ENCODE results near the gene MYO16.

DNA sequence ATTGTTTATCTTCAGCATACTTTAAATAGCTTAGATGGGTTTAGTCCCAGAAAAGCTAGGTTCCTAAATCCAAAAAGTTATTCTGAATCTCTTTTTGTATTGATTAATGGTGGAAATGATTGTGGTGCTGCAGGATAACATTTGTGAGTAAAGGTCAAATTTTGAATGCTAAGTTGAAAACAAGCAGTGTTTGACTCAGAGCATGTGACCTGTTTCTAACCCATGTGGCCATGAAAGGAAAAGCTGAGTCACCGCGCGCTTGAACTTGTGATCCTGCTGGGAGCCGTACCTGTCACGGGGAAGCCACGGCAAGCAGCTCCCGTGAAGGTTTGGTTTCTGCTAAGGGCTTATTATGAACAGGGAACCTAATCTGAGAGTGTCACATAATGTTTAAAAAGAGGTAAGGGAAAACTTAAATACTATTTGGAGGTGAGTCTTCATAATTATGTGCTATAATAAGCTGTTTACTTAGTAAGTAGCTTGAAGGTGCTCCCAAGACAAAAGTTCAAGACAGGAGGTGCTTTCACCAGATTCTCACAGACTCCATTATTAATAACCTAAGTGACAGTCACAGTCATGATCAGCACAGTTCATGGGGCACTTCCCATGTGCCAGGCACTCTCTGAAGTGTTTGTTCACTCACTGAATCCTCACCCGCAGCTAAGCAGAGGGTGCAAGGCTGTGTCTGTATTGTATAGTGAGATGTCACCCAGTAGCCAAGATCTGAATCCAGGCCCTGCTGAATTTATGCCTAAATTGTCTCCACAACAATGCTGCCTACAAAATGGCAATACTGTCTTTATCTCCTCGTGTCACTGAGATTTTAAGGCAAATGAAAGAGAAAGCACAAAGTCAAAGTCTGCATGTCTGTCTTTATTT lies 286.5 kb downstream of the MYO16 start:
- TF ChIP-seq, protein P1, sequence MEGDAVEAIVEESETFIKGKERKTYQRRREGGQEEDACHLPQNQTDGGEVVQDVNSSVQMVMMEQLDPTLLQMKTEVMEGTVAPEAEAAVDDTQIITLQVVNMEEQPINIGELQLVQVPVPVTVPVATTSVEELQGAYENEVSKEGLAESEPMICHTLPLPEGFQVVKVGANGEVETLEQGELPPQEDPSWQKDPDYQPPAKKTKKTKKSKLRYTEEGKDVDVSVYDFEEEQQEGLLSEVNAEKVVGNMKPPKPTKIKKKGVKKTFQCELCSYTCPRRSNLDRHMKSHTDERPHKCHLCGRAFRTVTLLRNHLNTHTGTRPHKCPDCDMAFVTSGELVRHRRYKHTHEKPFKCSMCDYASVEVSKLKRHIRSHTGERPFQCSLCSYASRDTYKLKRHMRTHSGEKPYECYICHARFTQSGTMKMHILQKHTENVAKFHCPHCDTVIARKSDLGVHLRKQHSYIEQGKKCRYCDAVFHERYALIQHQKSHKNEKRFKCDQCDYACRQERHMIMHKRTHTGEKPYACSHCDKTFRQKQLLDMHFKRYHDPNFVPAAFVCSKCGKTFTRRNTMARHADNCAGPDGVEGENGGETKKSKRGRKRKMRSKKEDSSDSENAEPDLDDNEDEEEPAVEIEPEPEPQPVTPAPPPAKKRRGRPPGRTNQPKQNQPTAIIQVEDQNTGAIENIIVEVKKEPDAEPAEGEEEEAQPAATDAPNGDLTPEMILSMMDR (IDR thresholded peaks at IDR 0.05): no peak
- TF ChIP-seq EP300 (IDR thresholded peaks at IDR 0.05): peak; percentile 89 to 95

Measured in tibial nerve (tissue), 4 donors.